HepG2 (cell line): ENCODE measurements around the gene MYO16. TPM values are rescaled to one million over a fixed set of nuclear protein-coding genes. Genes with fewer than 3 reads are reported as not detected.

Source experiments
- KDM4B ChIP-seq: sonication (generic); formaldehyde crosslinking; IDR thresholded peaks from 2 replicates; pipeline ENCODE4 v1.4.0; 2020; ENCODE audit warnings: missing genetic modification reagents
- RBM39 ChIP-seq: fragments of 200-400 bp; formaldehyde crosslinking; IDR thresholded peaks from one replicate; pipeline ENCODE4 v1.6.1; 2018; ENCODE audit warnings: antibody characterized with exemption, mild to moderate bottlenecking, low read depth, low read length; ENCODE audit not compliant: poor library complexity, severe bottlenecking
- SMARCC2 ChIP-seq: fragments of 450-650 bp; IDR thresholded peaks from 2 replicates; pipeline ENCODE4 v1.6.1; 2017; ENCODE audit warnings: antibody characterized with exemption, mild to moderate bottlenecking
- ZNF598 ChIP-seq: sonication (generic); formaldehyde crosslinking; IDR thresholded peaks from 2 replicates; pipeline ENCODE4 v1.5.1; 2020; ENCODE audit warnings: mild to moderate bottlenecking, missing genetic modification reagents, borderline replicate concordance
- ZNF670 ChIP-seq: sonication (generic); formaldehyde crosslinking; IDR thresholded peaks from 2 replicates; pipeline ENCODE4 v1.8.0; 2022; ENCODE audit warnings: mild to moderate bottlenecking, missing genetic modification reagents, borderline replicate concordance
- ZNF841 ChIP-seq: sonication (generic); formaldehyde crosslinking; IDR thresholded peaks from 2 replicates; pipeline ENCODE4 v1.8.1; 2023; ENCODE audit warnings: missing genetic modification reagents, borderline replicate concordance
- polyA plus RNA-seq, 8 experiments: library from polyadenylated mRNA; depleted of rRNA in 3 of 8; stranded (reverse) in 7 of 8; unstranded in 1 of 8; fragments of >200 nt; fragmentation: Illumina TruSeq in 4 of 8; extraction: Trizol in 4 of 8; gene quantifications; 2 replicates each; pipeline versions ENCODE4 v1.2.1 to v1.2.3, GENCODE V29; 2011 to 2016; ENCODE audit warnings: low read depth in 4 of 8, missing spikeins in 1 of 8, mixed read lengths in 1 of 8; ENCODE audit not compliant: insufficient read depth in 1 of 8
- total RNA-seq, 5 experiments: library from RNA; depleted of rRNA; stranded (reverse); fragments of >200 nt; fragmentation: Illumina TruSeq; extraction: Trizol; gene quantifications; 2 replicates each; pipeline ENCODE4 v1.2.3, GENCODE V29; 2016; ENCODE audit warnings: low read depth in 1 of 5
- TF ChIP-seq, protein P1 (sequence below): sonication (generic); formaldehyde crosslinking; IDR thresholded peaks from 2 replicates; pipeline ENCODE4 v1.5.1; 2020; ENCODE audit warnings: mild to moderate bottlenecking, missing genetic modification reagents, borderline replicate concordance
- TF ChIP-seq, protein P2 (sequence below), 2 experiments: fragments of 450-650 bp in 1 of 2; sonication (generic) in 1 of 2; formaldehyde crosslinking in 1 of 2; IDR thresholded peaks; 2 replicates each; pipeline versions ENCODE4 v1.6.1 to v1.8.0; 2016 to 2022; ENCODE audit warnings: antibody characterized with exemption in 1 of 2, mild to moderate bottlenecking in 1 of 2, missing genetic modification reagents in 1 of 2
- TF ChIP-seq, protein P3 (sequence below): sonication (generic); formaldehyde crosslinking; IDR thresholded peaks from 2 replicates; pipeline ENCODE4 v1.4.0; 2020; ENCODE audit warnings: mild to moderate bottlenecking, missing genetic modification reagents, borderline replicate concordance

The MYO16 gene
- total and polyA plus RNA-seq, 2 of the 13 experiments (the other 11 are each of a cell fraction or from before 2014, with no cell fraction given) = not detected

- TF ChIP-seq, protein P1, sequence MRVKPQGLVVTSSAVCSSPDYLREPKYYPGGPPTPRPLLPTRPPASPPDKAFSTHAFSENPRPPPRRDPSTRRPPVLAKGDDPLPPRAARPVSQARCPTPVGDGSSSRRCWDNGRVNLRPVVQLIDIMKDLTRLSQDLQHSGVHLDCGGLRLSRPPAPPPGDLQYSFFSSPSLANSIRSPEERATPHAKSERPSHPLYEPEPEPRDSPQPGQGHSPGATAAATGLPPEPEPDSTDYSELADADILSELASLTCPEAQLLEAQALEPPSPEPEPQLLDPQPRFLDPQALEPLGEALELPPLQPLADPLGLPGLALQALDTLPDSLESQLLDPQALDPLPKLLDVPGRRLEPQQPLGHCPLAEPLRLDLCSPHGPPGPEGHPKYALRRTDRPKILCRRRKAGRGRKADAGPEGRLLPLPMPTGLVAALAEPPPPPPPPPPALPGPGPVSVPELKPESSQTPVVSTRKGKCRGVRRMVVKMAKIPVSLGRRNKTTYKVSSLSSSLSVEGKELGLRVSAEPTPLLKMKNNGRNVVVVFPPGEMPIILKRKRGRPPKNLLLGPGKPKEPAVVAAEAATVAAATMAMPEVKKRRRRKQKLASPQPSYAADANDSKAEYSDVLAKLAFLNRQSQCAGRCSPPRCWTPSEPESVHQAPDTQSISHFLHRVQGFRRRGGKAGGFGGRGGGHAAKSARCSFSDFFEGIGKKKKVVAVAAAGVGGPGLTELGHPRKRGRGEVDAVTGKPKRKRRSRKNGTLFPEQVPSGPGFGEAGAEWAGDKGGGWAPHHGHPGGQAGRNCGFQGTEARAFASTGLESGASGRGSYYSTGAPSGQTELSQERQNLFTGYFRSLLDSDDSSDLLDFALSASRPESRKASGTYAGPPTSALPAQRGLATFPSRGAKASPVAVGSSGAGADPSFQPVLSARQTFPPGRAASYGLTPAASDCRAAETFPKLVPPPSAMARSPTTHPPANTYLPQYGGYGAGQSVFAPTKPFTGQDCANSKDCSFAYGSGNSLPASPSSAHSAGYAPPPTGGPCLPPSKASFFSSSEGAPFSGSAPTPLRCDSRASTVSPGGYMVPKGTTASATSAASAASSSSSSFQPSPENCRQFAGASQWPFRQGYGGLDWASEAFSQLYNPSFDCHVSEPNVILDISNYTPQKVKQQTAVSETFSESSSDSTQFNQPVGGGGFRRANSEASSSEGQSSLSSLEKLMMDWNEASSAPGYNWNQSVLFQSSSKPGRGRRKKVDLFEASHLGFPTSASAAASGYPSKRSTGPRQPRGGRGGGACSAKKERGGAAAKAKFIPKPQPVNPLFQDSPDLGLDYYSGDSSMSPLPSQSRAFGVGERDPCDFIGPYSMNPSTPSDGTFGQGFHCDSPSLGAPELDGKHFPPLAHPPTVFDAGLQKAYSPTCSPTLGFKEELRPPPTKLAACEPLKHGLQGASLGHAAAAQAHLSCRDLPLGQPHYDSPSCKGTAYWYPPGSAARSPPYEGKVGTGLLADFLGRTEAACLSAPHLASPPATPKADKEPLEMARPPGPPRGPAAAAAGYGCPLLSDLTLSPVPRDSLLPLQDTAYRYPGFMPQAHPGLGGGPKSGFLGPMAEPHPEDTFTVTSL = no peak
- TF ChIP-seq RBM39 = no peak
- no peak for TF ChIP-seq ZNF598 (CRISPR knock-in tag)
- TF ChIP-seq SMARCC2 = no peak
- TF ChIP-seq ZNF841 (CRISPR knock-in tag) = no peak
- TF ChIP-seq ZNF670 (CRISPR knock-in tag) = no peak
- TF ChIP-seq, protein P2, sequence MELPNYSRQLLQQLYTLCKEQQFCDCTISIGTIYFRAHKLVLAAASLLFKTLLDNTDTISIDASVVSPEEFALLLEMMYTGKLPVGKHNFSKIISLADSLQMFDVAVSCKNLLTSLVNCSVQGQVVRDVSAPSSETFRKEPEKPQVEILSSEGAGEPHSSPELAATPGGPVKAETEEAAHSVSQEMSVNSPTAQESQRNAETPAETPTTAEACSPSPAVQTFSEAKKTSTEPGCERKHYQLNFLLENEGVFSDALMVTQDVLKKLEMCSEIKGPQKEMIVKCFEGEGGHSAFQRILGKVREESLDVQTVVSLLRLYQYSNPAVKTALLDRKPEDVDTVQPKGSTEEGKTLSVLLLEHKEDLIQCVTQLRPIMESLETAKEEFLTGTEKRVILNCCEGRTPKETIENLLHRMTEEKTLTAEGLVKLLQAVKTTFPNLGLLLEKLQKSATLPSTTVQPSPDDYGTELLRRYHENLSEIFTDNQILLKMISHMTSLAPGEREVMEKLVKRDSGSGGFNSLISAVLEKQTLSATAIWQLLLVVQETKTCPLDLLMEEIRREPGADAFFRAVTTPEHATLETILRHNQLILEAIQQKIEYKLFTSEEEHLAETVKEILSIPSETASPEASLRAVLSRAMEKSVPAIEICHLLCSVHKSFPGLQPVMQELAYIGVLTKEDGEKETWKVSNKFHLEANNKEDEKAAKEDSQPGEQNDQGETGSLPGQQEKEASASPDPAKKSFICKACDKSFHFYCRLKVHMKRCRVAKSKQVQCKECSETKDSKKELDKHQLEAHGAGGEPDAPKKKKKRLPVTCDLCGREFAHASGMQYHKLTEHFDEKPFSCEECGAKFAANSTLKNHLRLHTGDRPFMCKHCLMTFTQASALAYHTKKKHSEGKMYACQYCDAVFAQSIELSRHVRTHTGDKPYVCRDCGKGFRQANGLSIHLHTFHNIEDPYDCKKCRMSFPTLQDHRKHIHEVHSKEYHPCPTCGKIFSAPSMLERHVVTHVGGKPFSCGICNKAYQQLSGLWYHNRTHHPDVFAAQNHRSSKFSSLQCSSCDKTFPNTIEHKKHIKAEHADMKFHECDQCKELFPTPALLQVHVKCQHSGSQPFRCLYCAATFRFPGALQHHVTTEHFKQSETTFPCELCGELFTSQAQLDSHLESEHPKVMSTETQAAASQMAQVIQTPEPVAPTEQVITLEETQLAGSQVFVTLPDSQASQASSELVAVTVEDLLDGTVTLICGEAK (IDR thresholded peaks at IDR 0.05) = no peak
- TF ChIP-seq, protein P2 (CRISPR knock-in tag; IDR thresholded peaks at IDR 0.05) = no peak
- TF ChIP-seq KDM4B (CRISPR knock-in tag) = no peak
- TF ChIP-seq, protein P3, sequence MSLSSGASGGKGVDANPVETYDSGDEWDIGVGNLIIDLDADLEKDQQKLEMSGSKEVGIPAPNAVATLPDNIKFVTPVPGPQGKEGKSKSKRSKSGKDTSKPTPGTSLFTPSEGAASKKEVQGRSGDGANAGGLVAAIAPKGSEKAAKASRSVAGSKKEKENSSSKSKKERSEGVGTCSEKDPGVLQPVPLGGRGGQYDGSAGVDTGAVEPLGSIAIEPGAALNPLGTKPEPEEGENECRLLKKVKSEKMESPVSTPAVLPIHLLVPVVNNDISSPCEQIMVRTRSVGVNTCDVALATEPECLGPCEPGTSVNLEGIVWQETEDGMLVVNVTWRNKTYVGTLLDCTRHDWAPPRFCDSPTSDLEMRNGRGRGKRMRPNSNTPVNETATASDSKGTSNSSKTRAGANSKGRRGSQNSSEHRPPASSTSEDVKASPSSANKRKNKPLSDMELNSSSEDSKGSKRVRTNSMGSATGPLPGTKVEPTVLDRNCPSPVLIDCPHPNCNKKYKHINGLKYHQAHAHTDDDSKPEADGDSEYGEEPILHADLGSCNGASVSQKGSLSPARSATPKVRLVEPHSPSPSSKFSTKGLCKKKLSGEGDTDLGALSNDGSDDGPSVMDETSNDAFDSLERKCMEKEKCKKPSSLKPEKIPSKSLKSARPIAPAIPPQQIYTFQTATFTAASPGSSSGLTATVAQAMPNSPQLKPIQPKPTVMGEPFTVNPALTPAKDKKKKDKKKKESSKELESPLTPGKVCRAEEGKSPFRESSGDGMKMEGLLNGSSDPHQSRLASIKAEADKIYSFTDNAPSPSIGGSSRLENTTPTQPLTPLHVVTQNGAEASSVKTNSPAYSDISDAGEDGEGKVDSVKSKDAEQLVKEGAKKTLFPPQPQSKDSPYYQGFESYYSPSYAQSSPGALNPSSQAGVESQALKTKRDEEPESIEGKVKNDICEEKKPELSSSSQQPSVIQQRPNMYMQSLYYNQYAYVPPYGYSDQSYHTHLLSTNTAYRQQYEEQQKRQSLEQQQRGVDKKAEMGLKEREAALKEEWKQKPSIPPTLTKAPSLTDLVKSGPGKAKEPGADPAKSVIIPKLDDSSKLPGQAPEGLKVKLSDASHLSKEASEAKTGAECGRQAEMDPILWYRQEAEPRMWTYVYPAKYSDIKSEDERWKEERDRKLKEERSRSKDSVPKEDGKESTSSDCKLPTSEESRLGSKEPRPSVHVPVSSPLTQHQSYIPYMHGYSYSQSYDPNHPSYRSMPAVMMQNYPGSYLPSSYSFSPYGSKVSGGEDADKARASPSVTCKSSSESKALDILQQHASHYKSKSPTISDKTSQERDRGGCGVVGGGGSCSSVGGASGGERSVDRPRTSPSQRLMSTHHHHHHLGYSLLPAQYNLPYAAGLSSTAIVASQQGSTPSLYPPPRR (CRISPR knock-in tag) = no peak
These were observed 249.3 kb downstream of the MYO16 start (continued) for GRCh38 chr13:108878732-108879131.
